Skin of body (tissue), 2 donors: Measurements from ENCODE around the gene SCD5. TPM values are rescaled to one million over a fixed set of nuclear protein-coding genes. Genes with fewer than 3 reads are reported as not detected.

Experiments
- DNase-seq: peaks from one replicate; lab custom pipeline; 2025; lab: John Stamatoyannopoulos, UW
- total RNA-seq: library from RNA; depleted of rRNA; stranded (reverse); fragments of >200 nt; gene quantifications from one replicate; pipeline ENCODE4 v1.2.3, GENCODE V29; 2014

SCD5 gene
- total RNA-seq, 1 donor from 2014 or later, result 15.5 TPM

- DNase-seq, result no peak
These were observed 1.6 kb downstream of the SCD5 start for GRCh38 chr4:82797040-82797404.

GRCh38 chr4:82792912-82793649, 5.5 kb downstream of the SCD5 start:
- DNase-seq, result no peak

GRCh38 chr4:82791179-82791578, 7.4 kb downstream of the SCD5 start:
- no peak for DNase-seq

GRCh38 chr4:82790060-82790660, 8.4 kb downstream of the SCD5 start:
- no peak for DNase-seq

GRCh38 chr4:82789025-82789776, 9.4 kb downstream of the SCD5 start:
- DNase-seq, result no peak

- no peak for DNase-seq
These were observed 11.3 kb downstream of the SCD5 start for GRCh38 chr4:82787342-82787741.

GRCh38 chr4:82786828-82787227, 11.8 kb downstream of the SCD5 start:
- no peak for DNase-seq

GRCh38 chr4:82785611-82786400, 12.8 kb downstream of the SCD5 start:
- DNase-seq, result no peak

GRCh38 chr4:82784681-82785610, 13.7 kb downstream of the SCD5 start:
- no peak for DNase-seq

GRCh38 chr4:82782626-82783345, 15.8 kb downstream of the SCD5 start:
- no peak for DNase-seq

- DNase-seq, result peak; percentile 32
These were observed 17.8 kb downstream of the SCD5 start for GRCh38 chr4:82780752-82781231.

- DNase-seq, result no peak
These were observed 18.3 kb downstream of the SCD5 start for GRCh38 chr4:82780170-82780751.

- DNase-seq, result no peak
These were observed 19.6 kb downstream of the SCD5 start for GRCh38 chr4:82779032-82779431.

- no peak for DNase-seq
These were observed 20.6 kb downstream of the SCD5 start for GRCh38 chr4:82777857-82778525.

- DNase-seq, result no peak
These were observed 21.6 kb downstream of the SCD5 start for GRCh38 chr4:82776925-82777542.

GRCh38 chr4:82775243-82775642, 23.4 kb downstream of the SCD5 start:
- no peak for DNase-seq

GRCh38 chr4:82774711-82775171, 23.9 kb downstream of the SCD5 start:
- DNase-seq, result no peak

- no peak for DNase-seq
These were observed 25.5 kb downstream of the SCD5 start for GRCh38 chr4:82773057-82773456.
